H9 (cell line): Measurements from ENCODE around the gene ANGEL1. TPM values are rescaled to one million over a fixed set of nuclear protein-coding genes. Genes with fewer than 3 reads are reported as not detected.

Experiments used
- DNase-seq: peaks from one replicate; pipeline ENCODE4 v3.0.0-alpha.2; 2017
- H2AFZ ChIP-seq: one replicate; pipeline ENCODE4 v1.6.1; 2013; ENCODE audit warnings: mild to moderate bottlenecking, low read length, control low read depth, moderate library complexity
- H2AK5ac ChIP-seq: 2 replicates; pipeline ENCODE4 v1.6.1; 2013; ENCODE audit warnings: low read length, control low read depth, mixed read lengths; ENCODE audit not compliant: insufficient read length
- H2BK120ac ChIP-seq: one replicate; pipeline ENCODE4 v1.6.1; 2013; ENCODE audit warnings: low read depth, mild to moderate bottlenecking, low read length, control low read depth, inconsistent platforms; ENCODE audit not compliant: poor library complexity, severe bottlenecking
- H2BK12ac ChIP-seq: 2 replicates; pipeline ENCODE4 v1.6.1; 2013; ENCODE audit warnings: low read length, control low read depth, mixed read lengths, low read depth; ENCODE audit not compliant: insufficient read length
- H2BK15ac ChIP-seq: 2 replicates; pipeline ENCODE4 v1.6.1; 2013; ENCODE audit warnings: low read depth, low read length, control low read depth
- H2BK20ac ChIP-seq: one replicate; pipeline ENCODE4 v1.6.1; 2013; ENCODE audit warnings: low read depth, mild to moderate bottlenecking, low read length, control low read depth, inconsistent platforms; ENCODE audit not compliant: poor library complexity, severe bottlenecking
- H2BK5ac ChIP-seq: 2 replicates; pipeline ENCODE4 v1.6.1; 2013; ENCODE audit warnings: low read length, control low read depth, mixed read lengths; ENCODE audit not compliant: insufficient read length
- H3K14ac ChIP-seq: 2 replicates; pipeline ENCODE4 v1.6.1; 2013; ENCODE audit warnings: low read length, control low read depth; ENCODE audit not compliant: insufficient read depth
- H3K18ac ChIP-seq: 2 replicates; pipeline ENCODE4 v1.6.1; 2013; ENCODE audit warnings: low read depth, mild to moderate bottlenecking, mixed read lengths, low read length, control low read depth; ENCODE audit not compliant: insufficient read length
- H3K23ac ChIP-seq: 2 replicates; pipeline ENCODE4 v1.6.1; 2013; ENCODE audit warnings: low read length, control low read depth, mixed read lengths, low read depth; ENCODE audit not compliant: insufficient read length
- H3K23me2 ChIP-seq: 2 replicates; pipeline ENCODE4 v1.6.1; 2013; ENCODE audit warnings: low read depth, mild to moderate bottlenecking, mixed read lengths, low read length, control low read depth; ENCODE audit not compliant: insufficient read length, poor library complexity, severe bottlenecking
- H3K27ac ChIP-seq: 2 replicates; pipeline ENCODE4 v1.5.1; 2013; ENCODE audit warnings: low read length, control low read depth, mixed read lengths, low read depth; ENCODE audit not compliant: insufficient read length
- H3K27me3 ChIP-seq: 2 replicates; pipeline ENCODE4 v1.6.1; 2013; ENCODE audit warnings: low read length, control low read depth, inconsistent platforms; ENCODE audit not compliant: insufficient read depth
- H3K4ac ChIP-seq: 2 replicates; pipeline ENCODE4 v1.6.1; 2013; ENCODE audit warnings: low read depth, mild to moderate bottlenecking, control low read depth, inconsistent platforms, low read length, moderate library complexity
- H3K4me1 ChIP-seq: 2 replicates; pipeline ENCODE4 v1.6.1; 2013; ENCODE audit warnings: low read length, control low read depth, inconsistent platforms; ENCODE audit not compliant: insufficient read depth
- H3K4me2 ChIP-seq: 2 replicates; pipeline ENCODE4 v1.6.1; 2013; ENCODE audit warnings: low read length, control low read depth, mixed read lengths; ENCODE audit not compliant: insufficient read length, insufficient read depth
- H3K56ac ChIP-seq: 2 replicates; pipeline ENCODE4 v1.6.1; 2013; ENCODE audit warnings: low read depth, mild to moderate bottlenecking, mixed read lengths, low read length, control low read depth; ENCODE audit not compliant: insufficient read length
- H3K79me1 ChIP-seq: 2 replicates; pipeline ENCODE4 v1.6.1; 2013; ENCODE audit warnings: low read depth, mild to moderate bottlenecking, moderate library complexity, low read length, control low read depth, inconsistent platforms; ENCODE audit not compliant: insufficient read depth, poor library complexity, severe bottlenecking
- H3K79me2 ChIP-seq: 2 replicates; pipeline ENCODE4 v1.6.1; 2013; ENCODE audit warnings: low read length, control low read depth, inconsistent platforms; ENCODE audit not compliant: insufficient read depth
- H3K9ac ChIP-seq: 2 replicates; pipeline ENCODE4 v1.6.1; 2013; ENCODE audit warnings: low read length, control low read depth, mixed read lengths; ENCODE audit not compliant: insufficient read length; ENCODE audit errors: extremely low read depth
- H3K9me3 ChIP-seq: one replicate; pipeline ENCODE4 v1.6.1; 2013; ENCODE audit warnings: low read depth, low read length, inconsistent platforms; ENCODE audit not compliant: control insufficient read depth
- H3T11ph ChIP-seq: one replicate; pipeline ENCODE4 v1.6.1; 2013; ENCODE audit warnings: mild to moderate bottlenecking, low read length, control low read depth, inconsistent platforms
- H4K20me1 ChIP-seq: one replicate; pipeline ENCODE4 v1.6.1; 2013; ENCODE audit not compliant: control insufficient read depth, insufficient read length, insufficient read depth
- H4K5ac ChIP-seq: 2 replicates; pipeline ENCODE4 v1.6.1; 2013; ENCODE audit warnings: low read depth, mild to moderate bottlenecking, mixed read lengths, low read length, control low read depth; ENCODE audit not compliant: insufficient read length
- H4K8ac ChIP-seq: replicated peaks from 2 replicates; pipeline ENCODE4 v1.6.1; 2013; ENCODE audit warnings: low read length, control low read depth, mixed read lengths, low read depth; ENCODE audit not compliant: insufficient read length
- H4K91ac ChIP-seq: 2 replicates; pipeline ENCODE4 v1.6.1; 2013; ENCODE audit warnings: low read depth, mild to moderate bottlenecking, moderate library complexity, mixed read lengths, low read length, control low read depth; ENCODE audit not compliant: insufficient read length
- H3K27ac Mint-ChIP-seq, 3 experiments: 2 replicates in 2 of 3; 3 replicates in 1 of 3; pipeline ENCODE4 v1.8.0; 2020 to 2021; ENCODE audit warnings: mixed read lengths in 3 of 3, mild to moderate bottlenecking in 1 of 3, moderate library complexity in 1 of 3
- H3K27me3 Mint-ChIP-seq: 2 replicates; pipeline ENCODE4 v1.8.0; 2021; ENCODE audit warnings: low read depth, mild to moderate bottlenecking, moderate library complexity, mixed read lengths
- H3K36me3 Mint-ChIP-seq, 3 experiments: 2 replicates in 2 of 3; 3 replicates in 1 of 3; pipeline ENCODE4 v1.8.0; 2020 to 2021; ENCODE audit warnings: low read depth in 3 of 3, mixed read lengths in 3 of 3; ENCODE audit not compliant: insufficient read depth in 1 of 3
- H3K4me1 Mint-ChIP-seq, 2 experiments: 2 replicates each; pipeline ENCODE4 v1.8.0; 2020; ENCODE audit warnings: mixed read lengths in 2 of 2
- H3K4me3 Mint-ChIP-seq, 2 experiments: 2 replicates in 1 of 2; 3 replicates in 1 of 2; pipeline ENCODE4 v1.8.0; 2020 to 2021; ENCODE audit warnings: mild to moderate bottlenecking in 2 of 2, mixed read lengths in 2 of 2, moderate library complexity in 1 of 2
- H3K9me3 Mint-ChIP-seq, 2 experiments: 2 replicates in 1 of 2; 3 replicates in 1 of 2; pipeline ENCODE4 v1.8.0; 2020; ENCODE audit warnings: mild to moderate bottlenecking in 2 of 2, mixed read lengths in 2 of 2, moderate library complexity in 1 of 2
- WGBS: extraction: QIAGEN DNeasy Blood & Tissue Kit; methylation state at CpG from one replicate; pipeline ENCODE4 v1.1.7; 2013; ENCODE audit warnings: missing lambda C conversion rate, low lambda C conversion rate, mixed read lengths; ENCODE audit not compliant: insufficient read length; ENCODE audit errors: extremely low coverage; 5-methylcytosine and 5-hydroxymethylcytosine counted together
- total RNA-seq: library from RNA; stranded (reverse); gene quantifications from 2 replicates; pipeline ENCODE4 v1.2.1, GENCODE V29; 2021
- TF ChIP-seq, protein P1 (sequence below): fragments of 200-600 bp; sonication (generic); conservative IDR thresholded peaks from 3 replicates; pipeline ENCODE4 v1.8.0; 2021; ENCODE audit warnings: antibody characterized with exemption, mild to moderate bottlenecking

The ANGEL1 gene
- total RNA-seq, 1 experiment from 2014 or later = 21.5 TPM

DNA sequence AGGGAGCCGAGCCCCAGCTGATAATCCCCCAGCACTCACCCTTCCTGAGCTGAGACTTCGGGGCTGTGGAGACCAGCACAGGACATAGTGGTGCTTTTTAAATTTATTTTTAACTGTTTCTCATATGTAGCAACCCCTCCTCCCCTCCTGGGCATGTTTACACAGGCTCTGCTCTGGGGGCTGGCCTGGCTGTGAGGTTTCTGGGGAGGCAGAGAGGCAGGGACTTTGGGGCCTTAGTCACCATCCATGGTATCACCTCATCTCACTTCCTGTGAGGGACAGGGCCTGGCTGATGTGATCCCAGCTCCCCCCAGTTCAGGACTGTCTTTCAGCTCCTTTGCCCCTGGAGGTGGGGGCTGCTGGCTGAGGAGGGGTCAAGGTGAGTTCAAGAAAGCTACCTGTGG is 31.0 kb downstream of the ANGEL1 start:
- Histone ChIP-seq H3K14ac (no peak overlapping the region; the same call in 1 of the 2 replicates), H3K4me1 (no peaks in the 10 kb centered on the region), H4K91ac (no peak overlapping the region), H3K23ac (no peak overlapping the region), H4K20me1 (no peaks in the 10 kb centered on the region), H3K4ac (no peak overlapping the region), H3K79me2 (no peaks in the 10 kb centered on the region), H3K27me3 (no peaks in the 10 kb centered on the region), H3K4me2 (no peak overlapping the region), H2AFZ (no peak overlapping the region), H3T11ph (no peak overlapping the region), H2BK20ac (no peak overlapping the region), H3K9ac (no peak overlapping the region), H2AK5ac (no peak overlapping the region), H3K56ac (no peak overlapping the region), H4K5ac (no peak overlapping the region), H2BK12ac (no peak overlapping the region), H3K23me2 (no peaks in the 10 kb centered on the region), H3K27ac (no peak overlapping the region), H2BK5ac (no peak overlapping the region), H3K9me3 (no peaks in the 10 kb centered on the region), H2BK120ac (no peak overlapping the region), H2BK15ac (no peak overlapping the region), H3K18ac (no peak overlapping the region), H3K79me1 (no peaks in the 10 kb centered on the region), H4K8ac (no peak overlapping the region)
- no peak overlapping the region for H3K4me3 Mint-ChIP-seq
- H3K4me1 Mint-ChIP-seq = peaks cover 10 to 12% of the 10 kb centered on the region in 2 experiments
- H3K36me3 Mint-ChIP-seq = peaks cover 14 to 36% (median 15%) of the 10 kb centered on the region in 3 experiments; a peak in 6 of 7 replicates
- DNase-seq = no peak
- H3K27me3 Mint-ChIP-seq = no peaks in the 10 kb centered on the region; the same call in 1 of the 2 replicates
- no peak overlapping the region; a peak in 1 of 7 replicates for H3K27ac Mint-ChIP-seq
- no CpG with 5 or more reads among the region's 2 CpGs for WGBS
- TF ChIP-seq, protein P1, sequence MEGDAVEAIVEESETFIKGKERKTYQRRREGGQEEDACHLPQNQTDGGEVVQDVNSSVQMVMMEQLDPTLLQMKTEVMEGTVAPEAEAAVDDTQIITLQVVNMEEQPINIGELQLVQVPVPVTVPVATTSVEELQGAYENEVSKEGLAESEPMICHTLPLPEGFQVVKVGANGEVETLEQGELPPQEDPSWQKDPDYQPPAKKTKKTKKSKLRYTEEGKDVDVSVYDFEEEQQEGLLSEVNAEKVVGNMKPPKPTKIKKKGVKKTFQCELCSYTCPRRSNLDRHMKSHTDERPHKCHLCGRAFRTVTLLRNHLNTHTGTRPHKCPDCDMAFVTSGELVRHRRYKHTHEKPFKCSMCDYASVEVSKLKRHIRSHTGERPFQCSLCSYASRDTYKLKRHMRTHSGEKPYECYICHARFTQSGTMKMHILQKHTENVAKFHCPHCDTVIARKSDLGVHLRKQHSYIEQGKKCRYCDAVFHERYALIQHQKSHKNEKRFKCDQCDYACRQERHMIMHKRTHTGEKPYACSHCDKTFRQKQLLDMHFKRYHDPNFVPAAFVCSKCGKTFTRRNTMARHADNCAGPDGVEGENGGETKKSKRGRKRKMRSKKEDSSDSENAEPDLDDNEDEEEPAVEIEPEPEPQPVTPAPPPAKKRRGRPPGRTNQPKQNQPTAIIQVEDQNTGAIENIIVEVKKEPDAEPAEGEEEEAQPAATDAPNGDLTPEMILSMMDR = no peak
- no peaks in the 10 kb centered on the region for H3K9me3 Mint-ChIP-seq
